HepG2 (cell line): ENCODE results near the gene ATG2A. TPM values are rescaled to one million over a fixed set of nuclear protein-coding genes. Genes with fewer than 3 reads are reported as not detected.

Experiments used
- ARNT ChIP-seq: fragments of 450-650 bp; IDR thresholded peaks from 2 replicates; pipeline ENCODE4 v1.6.1; 2017
- ATF4 ChIP-seq, 2 experiments: fragments of 450-650 bp in 1 of 2; sonication (generic) in 1 of 2; formaldehyde crosslinking; IDR thresholded peaks; 2 replicates each; pipeline versions ENCODE4 v1.5.0 to v1.8.0; 2020 to 2022; ENCODE audit warnings: mild to moderate bottlenecking in 1 of 2, missing genetic modification reagents in 1 of 2
- ATM ChIP-seq: fragments of 450-650 bp; IDR thresholded peaks from 2 replicates; pipeline ENCODE4 v1.7.1; 2017; ENCODE audit warnings: mild to moderate bottlenecking, borderline replicate concordance
- FOXJ3 ChIP-seq: sonication (generic); formaldehyde crosslinking; IDR thresholded peaks from 2 replicates; pipeline ENCODE4 v1.4.0; 2020; ENCODE audit warnings: missing genetic modification reagents, mild to moderate bottlenecking, borderline replicate concordance
- FOXP1 ChIP-seq, 2 experiments: fragments of 450-650 bp in 1 of 2; IDR thresholded peaks; 2 replicates each; pipeline ENCODE4 v1.6.1; 2017 to 2018; ENCODE audit warnings: antibody characterized with exemption in 1 of 2
- KDM3A ChIP-seq: IDR thresholded peaks from 2 replicates; pipeline ENCODE4 v1.6.1; 2018; ENCODE audit warnings: low read depth, missing compliant biosample characterization
- KLF12 ChIP-seq: sonication (generic); formaldehyde crosslinking; IDR thresholded peaks from 2 replicates; pipeline ENCODE4 v1.4.0; 2020; ENCODE audit warnings: missing genetic modification reagents, borderline replicate concordance
- MBD4 ChIP-seq: IDR thresholded peaks from 2 replicates; pipeline ENCODE4 v1.6.1; 2012; ENCODE audit warnings: low read length, inconsistent platforms, borderline replicate concordance
- PRDM15 ChIP-seq: sonication (generic); formaldehyde crosslinking; IDR thresholded peaks from 2 replicates; pipeline ENCODE4 v1.4.0; 2020; ENCODE audit warnings: missing genetic modification reagents
- RARA ChIP-seq: IDR thresholded peaks from 2 replicates; pipeline ENCODE4 v1.6.1; 2016; ENCODE audit warnings: missing genetic modification reagents, missing compliant biosample characterization
- RBFOX2 ChIP-seq: fragments of 200-400 bp; formaldehyde crosslinking; IDR thresholded peaks from 2 replicates; pipeline ENCODE4 v1.6.1; 2017; ENCODE audit warnings: low read depth, mild to moderate bottlenecking, low read length
- SKI ChIP-seq: fragments of 450-650 bp; IDR thresholded peaks from one replicate; pipeline ENCODE4 v1.6.1; 2018; ENCODE audit warnings: mild to moderate bottlenecking; ENCODE audit not compliant: partially characterized antibody
- SMC3 ChIP-seq: IDR thresholded peaks from 2 replicates; pipeline ENCODE4 v1.6.1; 2011; ENCODE audit warnings: low read length, improper control_type of control experiment
- TAF15 ChIP-seq: fragments of 200-400 bp; formaldehyde crosslinking; IDR thresholded peaks from one replicate; pipeline ENCODE4 v1.6.1; 2018; ENCODE audit warnings: mild to moderate bottlenecking, low read depth, low read length; ENCODE audit not compliant: poor library complexity, severe bottlenecking
- TEAD2 ChIP-seq: sonication (generic); formaldehyde crosslinking; IDR thresholded peaks from 2 replicates; pipeline ENCODE4 v1.9.0; 2021; ENCODE audit warnings: missing genetic modification reagents
- TERF1 ChIP-seq: sonication (generic); formaldehyde crosslinking; IDR thresholded peaks from 2 replicates; pipeline ENCODE4 v1.8.0; 2022; ENCODE audit warnings: mild to moderate bottlenecking, missing genetic modification reagents, moderate library complexity
- THAP7 ChIP-seq: sonication (generic); formaldehyde crosslinking; IDR thresholded peaks from 2 replicates; pipeline ENCODE4 v1.8.1; 2023; ENCODE audit warnings: mild to moderate bottlenecking, missing genetic modification reagents
- THRA ChIP-seq: sonication (generic); formaldehyde crosslinking; IDR thresholded peaks from 2 replicates; pipeline ENCODE4 v1.4.0; 2020; ENCODE audit warnings: missing genetic modification reagents, borderline replicate concordance
- ZFP1 ChIP-seq: IDR thresholded peaks from 2 replicates; pipeline ENCODE4 v1.6.1; 2016
- ZNF17 ChIP-seq: sonication (generic); formaldehyde crosslinking; IDR thresholded peaks from 2 replicates; pipeline ENCODE4 v1.5.0; 2020; ENCODE audit warnings: mild to moderate bottlenecking, missing genetic modification reagents
- ZNF274 ChIP-seq: sonication (generic); formaldehyde crosslinking; IDR thresholded peaks from 2 replicates; pipeline ENCODE4 v1.5.1; 2020; ENCODE audit warnings: mild to moderate bottlenecking, missing genetic modification reagents
- ZNF333 ChIP-seq: sonication (generic); formaldehyde crosslinking; IDR thresholded peaks from 2 replicates; pipeline ENCODE4 v1.4.0; 2020; ENCODE audit warnings: mild to moderate bottlenecking, missing genetic modification reagents, borderline replicate concordance
- ZNF510 ChIP-seq: sonication (generic); formaldehyde crosslinking; IDR thresholded peaks from 2 replicates; pipeline ENCODE4 v1.4.0; 2020; ENCODE audit warnings: low read depth, mild to moderate bottlenecking, missing genetic modification reagents
- ZNF598 ChIP-seq: sonication (generic); formaldehyde crosslinking; IDR thresholded peaks from 2 replicates; pipeline ENCODE4 v1.5.1; 2020; ENCODE audit warnings: mild to moderate bottlenecking, missing genetic modification reagents, borderline replicate concordance
- ZNF605 ChIP-seq: sonication (generic); formaldehyde crosslinking; IDR thresholded peaks from 2 replicates; pipeline ENCODE4 v1.8.0; 2022; ENCODE audit warnings: mild to moderate bottlenecking, missing genetic modification reagents
- polyA plus RNA-seq, 8 experiments: library from polyadenylated mRNA; depleted of rRNA in 3 of 8; stranded (reverse) in 7 of 8; unstranded in 1 of 8; fragments of >200 nt; fragmentation: Illumina TruSeq in 4 of 8; extraction: Trizol in 4 of 8; gene quantifications; 2 replicates each; pipeline versions ENCODE4 v1.2.1 to v1.2.3, GENCODE V29; 2011 to 2016; ENCODE audit warnings: low read depth in 4 of 8, missing spikeins in 1 of 8, mixed read lengths in 1 of 8; ENCODE audit not compliant: insufficient read depth in 1 of 8
- total RNA-seq, 5 experiments: library from RNA; depleted of rRNA; stranded (reverse); fragments of >200 nt; fragmentation: Illumina TruSeq; extraction: Trizol; gene quantifications; 2 replicates each; pipeline ENCODE4 v1.2.3, GENCODE V29; 2016; ENCODE audit warnings: low read depth in 1 of 5

The ATG2A gene
- total and polyA plus RNA-seq, 2 of the 13 experiments (the other 11 are each of a cell fraction or from before 2014, with no cell fraction given), result 6.7 to 8.0 TPM

GRCh38 chr11:64876835-64877341 lies 40.1 kb downstream of the ATG2A start (continued):
- peak; percentile 46 for TF ChIP-seq RARA (CRISPR knock-in tag)
- TF ChIP-seq SKI, result no peak
- TF ChIP-seq ZNF605 (CRISPR knock-in tag), result no peak
- no peak for TF ChIP-seq SMC3
- TF ChIP-seq KLF12 (CRISPR knock-in tag), result 0 out of 2 replicates have a peak, but pooled peaks have one; percentile 54
- TF ChIP-seq THRA (CRISPR knock-in tag), result no peak
- TF ChIP-seq RBFOX2, result no peak
- TF ChIP-seq MBD4, result no peak
- TF ChIP-seq ZNF274 (CRISPR knock-in tag), result no peak
- no peak for TF ChIP-seq TAF15
- TF ChIP-seq ZNF17, result no peak
- TF ChIP-seq TEAD2 (CRISPR knock-in tag), result no peak
- no peak for TF ChIP-seq ATM
- no peak for TF ChIP-seq FOXJ3 (CRISPR knock-in tag)
- no peak for TF ChIP-seq ZNF598
- no peak for TF ChIP-seq ATF4 (CRISPR knock-in tag; IDR thresholded peaks at IDR 0.05)
- TF ChIP-seq THAP7, result no peak
- TF ChIP-seq KDM3A (CRISPR knock-in tag), result no peak
- TF ChIP-seq ZNF333 (CRISPR knock-in tag), result no peak
- no peak for TF ChIP-seq ARNT
- no peak for TF ChIP-seq ZFP1
- no peak for TF ChIP-seq TERF1
- no peak for TF ChIP-seq ZNF510
- TF ChIP-seq PRDM15 (CRISPR knock-in tag), result no peak
- TF ChIP-seq FOXP1 (IDR thresholded peaks at IDR 0.05), result no peak
- no peak for TF ChIP-seq FOXP1 (CRISPR knock-in tag; IDR thresholded peaks at IDR 0.05)
